Duodenal mucosa (tissue), 2 donors: ENCODE results near the gene THAP6.
"Not testable (repeated sequence)": the region's sequence is repeated elsewhere in the genome, so short reads cannot be mapped to it uniquely, and the experiment has no call there.

Experiments
- H3K27ac ChIP-seq: one replicate; pipeline ENCODE4 v1.7.0; 2013; ENCODE audit warnings: low read depth, low read length
- H3K27me3 ChIP-seq, 2 donors: one replicate each; pipeline ENCODE4 v1.7.0; 2013; ENCODE audit warnings: low read length in 2 of 2, control low read depth in 1 of 2; ENCODE audit not compliant: insufficient read depth in 2 of 2, control insufficient read depth in 1 of 2
- H3K36me3 ChIP-seq, 2 donors: one replicate each; pipeline ENCODE4 v1.7.0; 2013; ENCODE audit warnings: low read length in 2 of 2, control low read depth in 1 of 2; ENCODE audit not compliant: insufficient read depth in 2 of 2, control insufficient read depth in 1 of 2
- H3K4me1 ChIP-seq, 2 donors: one replicate each; pipeline ENCODE4 v1.7.0; 2013; ENCODE audit warnings: low read length in 2 of 2, control low read depth in 1 of 2; ENCODE audit not compliant: insufficient read depth in 2 of 2, control insufficient read depth in 1 of 2
- H3K4me3 ChIP-seq, 2 donors: one replicate each; pipeline ENCODE4 v1.7.0; 2013; ENCODE audit warnings: low read length in 2 of 2, low read depth in 1 of 2
- H3K9ac ChIP-seq, 2 donors: one replicate each; pipeline ENCODE4 v1.7.0; 2013; ENCODE audit warnings: low read length in 2 of 2, low read depth in 1 of 2
- H3K9me3 ChIP-seq, 2 donors: one replicate each; pipeline ENCODE4 v1.7.0; 2013; ENCODE audit warnings: low read length in 2 of 2, control low read depth in 1 of 2; ENCODE audit not compliant: control insufficient read depth in 1 of 2

THAP6 gene

DNA sequence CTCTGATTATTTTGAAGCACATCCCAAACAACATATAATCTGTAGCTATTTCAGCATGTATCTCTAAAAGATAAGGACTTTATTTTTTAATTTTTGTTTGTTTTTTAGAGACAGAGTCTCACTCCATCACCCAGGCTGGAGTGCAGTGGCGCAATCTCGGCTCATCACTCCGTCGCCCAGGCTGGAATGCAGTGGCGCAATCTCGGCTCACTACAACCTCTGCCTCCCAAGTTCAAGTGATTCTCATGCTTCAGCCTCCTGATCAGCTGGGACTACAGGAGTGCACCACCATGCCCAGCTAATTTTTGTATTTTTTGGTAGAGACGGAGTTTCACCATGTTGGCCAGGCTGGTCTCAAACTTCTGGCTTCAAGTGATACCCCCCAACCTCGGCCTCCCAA lies 29.9 kb downstream of the THAP6 start:
- H3K4me1 ChIP-seq, H3K27ac ChIP-seq, H3K36me3 ChIP-seq, H3K27me3 ChIP-seq, H3K9ac ChIP-seq, H3K4me3 ChIP-seq, H3K9me3 ChIP-seq: not testable (repeated sequence)

DNA sequence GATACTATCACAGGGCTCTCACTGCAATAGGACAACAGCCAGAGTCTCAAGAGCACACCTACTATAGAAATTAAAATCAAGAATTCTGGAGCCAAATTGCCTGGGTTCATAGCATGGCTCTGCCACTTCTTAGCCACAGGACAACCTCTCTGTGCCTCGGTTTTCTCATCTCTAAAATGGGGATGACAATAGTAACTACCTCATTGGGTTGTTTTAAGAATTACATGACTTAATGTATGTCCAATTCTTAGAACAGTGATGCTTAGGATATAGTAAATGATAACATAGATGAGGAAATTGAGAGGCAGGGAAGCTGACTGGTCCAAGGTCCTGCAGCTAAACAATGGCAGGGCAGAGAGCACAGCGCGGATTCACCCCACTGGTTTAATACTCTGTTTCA lies 30.6 kb downstream of the THAP6 start:
- no peaks in the 10 kb centered on the region for H3K27me3 ChIP-seq
- no peaks in the 10 kb centered on the region for H3K36me3 ChIP-seq
- H3K9me3 ChIP-seq, result no peaks in the 10 kb centered on the region
- no peak overlapping the region for H3K27ac ChIP-seq
- H3K9ac ChIP-seq, result no peak overlapping the region
- no peak overlapping the region for H3K4me3 ChIP-seq
- H3K4me1 ChIP-seq, result no peaks in the 10 kb centered on the region

GRCh38 chr4:75545526-75545925 lies 31.3 kb downstream of the THAP6 start:
- H3K4me3 ChIP-seq, result no peak overlapping the region
- H3K9me3 ChIP-seq, result no peaks in the 10 kb centered on the region
- H3K4me1 ChIP-seq, result no peaks in the 10 kb centered on the region
- no peak overlapping the region for H3K27ac ChIP-seq
- H3K27me3 ChIP-seq, result no peaks in the 10 kb centered on the region
- H3K36me3 ChIP-seq, result no peaks in the 10 kb centered on the region
- H3K9ac ChIP-seq, result no peak overlapping the region

DNA sequence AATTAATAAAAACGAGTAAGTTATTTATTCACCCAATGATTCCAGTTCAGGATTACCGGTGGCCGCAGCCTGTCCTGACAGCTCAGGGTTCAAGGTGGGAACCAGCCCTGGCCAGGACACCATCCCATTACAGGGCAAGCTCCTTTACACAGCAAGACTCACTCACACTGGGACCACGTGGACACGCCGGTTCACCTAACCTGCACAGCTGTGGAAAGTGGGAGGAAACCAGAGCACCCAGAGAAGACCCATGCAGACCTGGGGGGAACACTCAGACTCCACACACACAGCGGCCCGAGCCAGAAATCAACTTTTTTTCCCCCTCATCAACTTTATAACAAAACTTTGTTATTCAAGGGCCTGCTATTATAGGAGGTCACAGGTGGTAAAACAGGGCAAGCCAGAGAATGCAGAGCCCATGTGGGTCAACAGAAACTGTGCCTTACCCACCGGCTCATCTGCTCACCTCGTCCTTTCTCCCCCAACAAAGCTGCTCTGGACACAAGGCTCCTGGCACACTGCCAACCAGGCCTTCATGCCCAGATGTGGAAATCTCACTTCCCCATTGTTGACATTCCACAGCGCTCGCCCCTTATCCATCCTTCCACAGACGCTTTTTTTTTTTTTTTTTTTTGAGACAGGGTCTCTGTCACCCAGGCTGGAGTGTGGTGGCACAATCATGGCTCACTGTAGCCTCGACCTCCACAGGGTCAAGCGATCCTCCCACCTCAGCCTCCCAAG lies 33.5 kb downstream of the THAP6 start:
- no peaks in the 10 kb centered on the region for H3K36me3 ChIP-seq
- no peaks in the 10 kb centered on the region for H3K4me1 ChIP-seq
- no peak overlapping the region for H3K9ac ChIP-seq
- no peaks in the 10 kb centered on the region for H3K9me3 ChIP-seq
- no peak overlapping the region for H3K27ac ChIP-seq
- H3K27me3 ChIP-seq, result no peaks in the 10 kb centered on the region
- no peak overlapping the region for H3K4me3 ChIP-seq

- Histone ChIP-seq H3K4me1 (no peaks in the 10 kb centered on the region), H3K9ac (no peak overlapping the region)
Observed at GRCh38 chr4:75549019-75549418, 34.7 kb downstream of the THAP6 start.

GRCh38 chr4:75552452-75552851 lies 38.2 kb downstream of the THAP6 start:
- no peak overlapping the region for H3K27ac ChIP-seq
- H3K4me3 ChIP-seq, result no peak overlapping the region
- no peaks in the 10 kb centered on the region for H3K9me3 ChIP-seq
- H3K36me3 ChIP-seq, result no peaks in the 10 kb centered on the region
- H3K27me3 ChIP-seq, result no peaks in the 10 kb centered on the region
- no peak overlapping the region for H3K9ac ChIP-seq
- no peaks in the 10 kb centered on the region for H3K4me1 ChIP-seq

More at GRCh38 chr4:75549019-75549418, 34.7 kb downstream of the THAP6 start:
- no peaks in the 10 kb centered on the region for H3K36me3 ChIP-seq
- H3K27ac ChIP-seq, result no peak overlapping the region
- no peak overlapping the region for H3K4me3 ChIP-seq
- H3K9me3 ChIP-seq, result no peaks in the 10 kb centered on the region
- H3K27me3 ChIP-seq, result no peaks in the 10 kb centered on the region

- Histone ChIP-seq H3K27ac (no peak within 1 kb of the TSS), H3K36me3 (no peaks in the 10 kb centered on the region), H3K4me3 (peak within 1 kb of the TSS in 1 of 2 donors; percentile 30), H3K9ac (no peak within 1 kb of the TSS), H3K9me3 (no peaks in the 10 kb centered on the region), H3K27me3 (no peaks in the 10 kb centered on the region), H3K4me1 (no peaks in the 10 kb centered on the region)
Observed at GRCh38 chr4:75555294-75556164, 41.3 kb downstream of the THAP6 start, which contains the start of gene ODAPH. Gene ODAPH (plus strand): TSS chr4:75556066. CDS start chr4:75556083, 17 bp downstream.

DNA sequence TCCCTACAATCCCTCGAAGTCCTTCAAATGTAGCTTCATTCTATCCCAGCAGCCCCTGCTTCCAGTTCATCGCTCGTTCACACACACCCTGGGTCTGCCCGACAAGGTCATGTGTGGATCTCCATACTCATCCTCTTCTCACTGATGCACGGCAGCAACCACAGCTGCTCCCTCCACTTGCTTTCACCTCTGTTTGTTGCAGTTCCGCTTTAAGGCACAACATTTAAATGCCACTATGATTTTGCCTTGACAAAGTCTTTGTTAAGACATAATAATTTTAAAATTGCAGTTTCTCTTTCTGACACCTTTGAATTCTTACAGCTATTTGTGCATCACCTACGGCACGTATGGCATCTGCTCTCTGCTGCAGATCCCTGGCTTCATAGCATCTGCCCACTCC lies 43.4 kb downstream of the THAP6 start:
- Histone ChIP-seq H3K27ac (no peak overlapping the region), H3K9ac (no peak overlapping the region), H3K27me3 (no peaks in the 10 kb centered on the region), H3K9me3 (no peaks in the 10 kb centered on the region), H3K36me3 (no peaks in the 10 kb centered on the region), H3K4me3 (no peak overlapping the region), H3K4me1 (no peaks in the 10 kb centered on the region)

- no peaks in the 10 kb centered on the region for H3K9me3 ChIP-seq
- H3K27ac ChIP-seq, result no peak overlapping the region
- no peaks in the 10 kb centered on the region for H3K27me3 ChIP-seq
- H3K9ac ChIP-seq, result no peak overlapping the region
- H3K36me3 ChIP-seq, result no peaks in the 10 kb centered on the region
- no peaks in the 10 kb centered on the region for H3K4me1 ChIP-seq
- no peak overlapping the region for H3K4me3 ChIP-seq
Observed at GRCh38 chr4:75561789-75562188, 47.5 kb downstream of the THAP6 start.

DNA sequence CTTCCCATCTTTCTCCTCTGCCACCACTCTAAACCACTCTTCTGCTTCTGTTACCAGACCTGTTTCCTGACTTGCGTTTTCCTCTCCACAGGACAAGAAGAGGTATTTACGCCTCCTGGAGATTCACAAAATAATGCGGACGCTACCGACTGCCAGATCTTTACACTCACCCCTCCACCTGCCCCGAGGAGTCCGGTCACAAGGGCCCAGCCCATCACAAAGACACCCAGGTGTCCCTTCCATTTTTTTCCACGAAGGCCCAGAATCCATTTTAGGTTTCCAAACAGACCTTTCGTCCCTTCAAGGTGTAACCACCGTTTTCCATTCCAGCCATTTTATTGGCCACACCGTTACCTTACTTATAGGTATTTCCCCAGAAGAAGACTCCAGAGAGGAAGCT lies 49.8 kb downstream of the THAP6 start:
- Histone ChIP-seq H3K9me3 (no peaks in the 10 kb centered on the region), H3K9ac (no peak overlapping the region), H3K4me3 (no peak overlapping the region), H3K27me3 (no peaks in the 10 kb centered on the region), H3K36me3 (no peaks in the 10 kb centered on the region), H3K27ac (no peak overlapping the region), H3K4me1 (peaks cover 0 to 3% of the 10 kb centered on the region in 2 donors)
